ENCODE data around the gene TNRC6C. TPM values are rescaled to one million over a fixed set of nuclear protein-coding genes. Genes with fewer than 3 reads are reported as not detected.

Gene TNRC6C
- total and polyA plus RNA-seq, 9 of the 15 experiments (the other 6 are each of a cell fraction or from before 2014, with no cell fraction given) = 0.20 to 4.9 (median 2.3) TPM

DNA sequence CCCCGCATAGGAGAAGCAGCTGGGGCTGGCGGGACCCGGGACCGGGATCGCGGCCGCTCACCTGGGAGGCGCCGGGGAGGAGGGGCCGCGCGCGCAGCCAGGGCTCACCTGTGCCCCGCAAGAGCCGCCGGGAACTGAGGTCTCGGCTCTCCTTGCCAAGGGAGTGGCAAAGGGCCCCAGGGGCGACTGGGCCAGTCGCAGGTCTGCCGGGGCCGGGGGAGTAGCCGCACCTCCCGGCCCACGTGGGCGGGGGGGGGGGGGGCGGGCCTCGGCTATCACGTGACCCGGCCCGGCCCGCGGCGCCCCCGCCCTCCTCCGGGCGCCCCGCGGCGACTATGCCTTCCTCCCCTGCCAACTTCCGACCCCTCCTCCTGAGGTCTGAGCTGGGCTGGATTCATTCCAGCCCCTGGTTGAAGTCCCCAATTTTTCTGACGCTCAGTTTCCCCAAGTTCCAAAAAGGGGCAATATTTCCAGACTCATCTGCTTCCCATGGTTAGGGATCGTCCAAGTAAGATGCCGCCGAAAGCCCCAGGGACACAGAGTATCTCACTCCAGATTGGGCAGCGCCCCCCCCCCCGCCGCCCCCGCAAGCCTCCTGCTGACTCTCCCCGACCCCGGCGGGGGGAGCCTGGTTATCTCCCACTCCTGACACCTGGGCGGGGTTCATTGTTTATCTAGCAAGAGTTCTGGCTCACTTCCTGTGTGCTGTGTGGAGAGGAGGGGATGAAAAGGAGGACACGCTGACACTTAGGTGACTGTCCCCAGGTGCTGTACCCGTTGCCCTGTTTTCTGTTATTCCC, 170.2 kb downstream of the TNRC6C start, which contains the start of gene TMC6 (continued):
- TF ChIP-seq ZNF175 (CRISPR knock-in tag; IDR thresholded peaks at IDR 0.05; ENCODE audit: low read depth) = no peak
- peak; percentile 77 for TF ChIP-seq ZNF589 (CRISPR knock-in tag; IDR thresholded peaks at IDR 0.05; ENCODE audit: low read depth)
- TF ChIP-seq RNF2 (IDR thresholded peaks at IDR 0.05) = peak; percentile 91
- TF ChIP-seq, protein P1, sequence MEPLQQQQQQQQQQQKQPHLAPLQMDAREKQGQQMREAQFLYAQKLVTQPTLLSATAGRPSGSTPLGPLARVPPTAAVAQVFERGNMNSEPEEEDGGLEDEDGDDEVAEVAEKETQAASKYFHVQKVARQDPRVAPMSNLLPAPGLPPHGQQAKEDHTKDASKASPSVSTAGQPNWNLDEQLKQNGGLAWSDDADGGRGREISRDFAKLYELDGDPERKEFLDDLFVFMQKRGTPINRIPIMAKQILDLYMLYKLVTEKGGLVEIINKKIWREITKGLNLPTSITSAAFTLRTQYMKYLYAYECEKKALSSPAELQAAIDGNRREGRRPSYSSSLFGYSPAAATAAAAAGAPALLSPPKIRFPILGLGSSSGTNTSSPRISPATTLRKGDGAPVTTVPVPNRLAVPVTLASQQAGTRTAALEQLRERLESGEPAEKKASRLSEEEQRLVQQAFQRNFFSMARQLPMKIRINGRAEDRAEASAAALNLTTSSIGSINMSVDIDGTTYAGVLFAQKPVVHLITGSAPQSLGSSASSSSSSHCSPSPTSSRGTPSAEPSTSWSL (CRISPR knock-in tag; IDR thresholded peaks at IDR 0.05; ENCODE audit: borderline replicate concordance) = no peak
- TF ChIP-seq SIX5 (IDR thresholded peaks at IDR 0.05; ENCODE audit: borderline replicate concordance in 1 of 2, insufficient read depth in 1 of 2, low read depth in 1 of 2, low read length in 2 of 2) = no peak
- no peak for TF ChIP-seq SP1 (CRISPR knock-in tag; IDR thresholded peaks at IDR 0.05)
- TF ChIP-seq, protein P2, sequence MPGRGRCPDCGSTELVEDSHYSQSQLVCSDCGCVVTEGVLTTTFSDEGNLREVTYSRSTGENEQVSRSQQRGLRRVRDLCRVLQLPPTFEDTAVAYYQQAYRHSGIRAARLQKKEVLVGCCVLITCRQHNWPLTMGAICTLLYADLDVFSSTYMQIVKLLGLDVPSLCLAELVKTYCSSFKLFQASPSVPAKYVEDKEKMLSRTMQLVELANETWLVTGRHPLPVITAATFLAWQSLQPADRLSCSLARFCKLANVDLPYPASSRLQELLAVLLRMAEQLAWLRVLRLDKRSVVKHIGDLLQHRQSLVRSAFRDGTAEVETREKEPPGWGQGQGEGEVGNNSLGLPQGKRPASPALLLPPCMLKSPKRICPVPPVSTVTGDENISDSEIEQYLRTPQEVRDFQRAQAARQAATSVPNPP (IDR thresholded peaks at IDR 0.05; ENCODE audit: borderline replicate concordance, insufficient read depth, insufficient read length) = no peak
- TF ChIP-seq CSDE1 (IDR thresholded peaks at IDR 0.05) = no peak
- TF ChIP-seq PCBP2 (IDR thresholded peaks at IDR 0.05; ENCODE audit: low read depth, low read length, poor library complexity, severe bottlenecking) = no peak
- TF ChIP-seq NBN (IDR thresholded peaks at IDR 0.05; ENCODE audit: low read depth) = peak; percentile 82
- TF ChIP-seq, protein P3, sequence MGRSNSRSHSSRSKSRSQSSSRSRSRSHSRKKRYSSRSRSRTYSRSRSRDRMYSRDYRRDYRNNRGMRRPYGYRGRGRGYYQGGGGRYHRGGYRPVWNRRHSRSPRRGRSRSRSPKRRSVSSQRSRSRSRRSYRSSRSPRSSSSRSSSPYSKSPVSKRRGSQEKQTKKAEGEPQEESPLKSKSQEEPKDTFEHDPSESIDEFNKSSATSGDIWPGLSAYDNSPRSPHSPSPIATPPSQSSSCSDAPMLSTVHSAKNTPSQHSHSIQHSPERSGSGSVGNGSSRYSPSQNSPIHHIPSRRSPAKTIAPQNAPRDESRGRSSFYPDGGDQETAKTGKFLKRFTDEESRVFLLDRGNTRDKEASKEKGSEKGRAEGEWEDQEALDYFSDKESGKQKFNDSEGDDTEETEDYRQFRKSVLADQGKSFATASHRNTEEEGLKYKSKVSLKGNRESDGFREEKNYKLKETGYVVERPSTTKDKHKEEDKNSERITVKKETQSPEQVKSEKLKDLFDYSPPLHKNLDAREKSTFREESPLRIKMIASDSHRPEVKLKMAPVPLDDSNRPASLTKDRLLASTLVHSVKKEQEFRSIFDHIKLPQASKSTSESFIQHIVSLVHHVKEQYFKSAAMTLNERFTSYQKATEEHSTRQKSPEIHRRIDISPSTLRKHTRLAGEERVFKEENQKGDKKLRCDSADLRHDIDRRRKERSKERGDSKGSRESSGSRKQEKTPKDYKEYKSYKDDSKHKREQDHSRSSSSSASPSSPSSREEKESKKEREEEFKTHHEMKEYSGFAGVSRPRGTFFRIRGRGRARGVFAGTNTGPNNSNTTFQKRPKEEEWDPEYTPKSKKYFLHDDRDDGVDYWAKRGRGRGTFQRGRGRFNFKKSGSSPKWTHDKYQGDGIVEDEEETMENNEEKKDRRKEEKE (IDR thresholded peaks at IDR 0.05; ENCODE audit: borderline replicate concordance in 1 of 2, control insufficient read depth in 1 of 2, low read depth in 2 of 2, low read length in 1 of 2) = no peak
- TF ChIP-seq SMAD2 (IDR thresholded peaks at IDR 0.05; ENCODE audit: low read depth, low read length) = no peak
- peak; percentile 43; the same call in 1 of the 2 replicates for TF ChIP-seq GABPB1 (CRISPR knock-in tag; IDR thresholded peaks at IDR 0.05)
- peak; percentile 13; the same call in 1 of the 2 replicates for TF ChIP-seq CC2D1A (IDR thresholded peaks at IDR 0.05)
- TF ChIP-seq ZBED1 (IDR thresholded peaks at IDR 0.05) = 0 out of 2 replicates have a peak, but pooled peaks have one; percentile 41
- peak; percentile 81 for TF ChIP-seq POLR2A (conservative IDR thresholded peaks at IDR 0.05)
- TF ChIP-seq, protein P4, sequence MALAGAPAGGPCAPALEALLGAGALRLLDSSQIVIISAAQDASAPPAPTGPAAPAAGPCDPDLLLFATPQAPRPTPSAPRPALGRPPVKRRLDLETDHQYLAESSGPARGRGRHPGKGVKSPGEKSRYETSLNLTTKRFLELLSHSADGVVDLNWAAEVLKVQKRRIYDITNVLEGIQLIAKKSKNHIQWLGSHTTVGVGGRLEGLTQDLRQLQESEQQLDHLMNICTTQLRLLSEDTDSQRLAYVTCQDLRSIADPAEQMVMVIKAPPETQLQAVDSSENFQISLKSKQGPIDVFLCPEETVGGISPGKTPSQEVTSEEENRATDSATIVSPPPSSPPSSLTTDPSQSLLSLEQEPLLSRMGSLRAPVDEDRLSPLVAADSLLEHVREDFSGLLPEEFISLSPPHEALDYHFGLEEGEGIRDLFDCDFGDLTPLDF (CRISPR knock-in tag; IDR thresholded peaks at IDR 0.05) = no peak
- peak; percentile 92 for TF ChIP-seq RAD51 (IDR thresholded peaks at IDR 0.05; ENCODE audit: borderline replicate concordance, low read depth)
- TF ChIP-seq NEUROD1 (IDR thresholded peaks at IDR 0.05; ENCODE audit: borderline replicate concordance, low read depth, low read length, partially characterized antibody) = peak; percentile 75
- TF ChIP-seq NR3C1 (CRISPR knock-in tag; IDR thresholded peaks at IDR 0.05) = no peak
